A673 (cell line): ENCODE data around the gene MACC1. TPM values are rescaled to one million over a fixed set of nuclear protein-coding genes. Genes with fewer than 3 reads are reported as not detected.

Experiments
- BruUV-seq: library from RNA; stranded (reverse); fragments of 400-500 nt; replicated peaks from 2 replicates; lab custom pipeline; 2021; lab: Mats Ljungman, UMichigan
- CTCF ChIA-PET: fragments of 300-600 bp; sonication (Branson Sonifier 250); formaldehyde crosslinking; loops from one replicate; lab custom pipeline; 2022; ENCODE audit warnings: antibody characterized with exemption; lab: Charles Lee
- POLR2A ChIA-PET: fragments of 300-600 bp; sonication (Branson Sonifier 250); formaldehyde crosslinking; loops from one replicate; lab custom pipeline; 2022; ENCODE audit warnings: antibody characterized with exemption; ENCODE audit not compliant: low non-redundant PET; lab: Charles Lee
- DNase-seq: peaks from one replicate; pipeline ENCODE4 v3.0.0-alpha.2; 2015; ENCODE audit warnings: low spot score
- H3K27ac ChIP-seq: fragments of 200-600 bp; sonication (generic); 2 replicates; pipeline ENCODE4 v1.5.1; 2016; ENCODE audit warnings: mixed run types, low read depth, mild to moderate bottlenecking, mixed read lengths, antibody characterized with exemption, low read length; ENCODE audit not compliant: poor library complexity, severe bottlenecking
- H3K27me3 ChIP-seq: fragments of 200-600 bp; sonication (generic); replicated peaks from 2 replicates; pipeline ENCODE4 v1.6.1; 2017; ENCODE audit warnings: mixed run types, low read depth, mild to moderate bottlenecking, mixed read lengths, antibody characterized with exemption, low read length; ENCODE audit not compliant: insufficient read depth, poor library complexity
- H3K36me3 ChIP-seq: fragments of 200-600 bp; sonication (generic); 2 replicates; pipeline ENCODE4 v1.6.1; 2016; ENCODE audit warnings: mixed run types, mild to moderate bottlenecking, mixed read lengths, antibody characterized with exemption, low read length; ENCODE audit not compliant: insufficient read depth, poor library complexity, severe bottlenecking
- H3K4me1 ChIP-seq: fragments of 200-600 bp; sonication (generic); 2 replicates; pipeline ENCODE4 v1.6.1; 2017; ENCODE audit warnings: mixed run types, mild to moderate bottlenecking, mixed read lengths, antibody characterized with exemption, low read length; ENCODE audit not compliant: insufficient read depth, poor library complexity, severe bottlenecking
- H3K4me3 ChIP-seq: fragments of 200-600 bp; sonication (generic); 2 replicates; pipeline ENCODE4 v1.5.1; 2016; ENCODE audit warnings: low read depth, mixed run types, mild to moderate bottlenecking, mixed read lengths, low read length; ENCODE audit not compliant: poor library complexity, severe bottlenecking
- H3K9me3 ChIP-seq: fragments of 200-600 bp; sonication (generic); 2 replicates; pipeline ENCODE4 v1.6.1; 2016; ENCODE audit warnings: mixed run types, low read depth, mild to moderate bottlenecking, mixed read lengths, antibody characterized with exemption, low read length; ENCODE audit not compliant: poor library complexity, severe bottlenecking
- CTCF ChIP-seq: fragments of 300-800, 200-600 bp; sonication (generic); conservative IDR thresholded peaks from 2 replicates; pipeline ENCODE4 v1.5.1; 2017; ENCODE audit warnings: low read depth, mild to moderate bottlenecking, antibody characterized with exemption, low read length, moderate library complexity, mixed read lengths
- EZH2 ChIP-seq: fragments of 200-600 bp; sonication (generic); IDR thresholded peaks from 2 replicates; pipeline ENCODE4 v1.6.1; 2017; ENCODE audit warnings: borderline replicate concordance, low read depth, mild to moderate bottlenecking, mixed read lengths, antibody characterized with exemption, low read length; ENCODE audit not compliant: poor library complexity, severe bottlenecking
- intact Hi-C: fragments of 100-400 bp; cut with micrococcal nuclease; formaldehyde crosslinking; loops from one replicate; pipeline ENCODE4 v1.10.0; 2022; ENCODE audit not compliant: unreplicated experiment
- total RNA-seq: library from RNA; stranded (reverse); gene quantifications from 2 replicates; pipeline ENCODE4 v1.2.3, GENCODE V29; 2021

Gene MACC1
- total RNA-seq, 1 experiment from 2014 or later: not detected

GRCh38 chr7:20241194-20241910 is 24.2 kb upstream of the MACC1 start:
- no peaks in the 10 kb centered on the region for H3K36me3 ChIP-seq
- peaks cover 11% of the 10 kb centered on the region for H3K4me1 ChIP-seq
- TF ChIP-seq CTCF (no peak), EZH2 (no peak)
- H3K27me3 ChIP-seq: no peaks in the 10 kb centered on the region
- H3K9me3 ChIP-seq: no peaks in the 10 kb centered on the region
- CTCF ChIA-PET: no interaction called here
- H3K4me3 ChIP-seq: no peak overlapping the region
- no peak overlapping the region for H3K27ac ChIP-seq
- POLR2A ChIA-PET: no interaction called here
- BruUV-seq: no TSS peak
- peak; percentile 64 for DNase-seq
- intact Hi-C loops: no loop called here

GRCh38 chr7:20240080-20240926 is 23.1 kb upstream of the MACC1 start:
- intact Hi-C loops: no loop called here
- no peak for TF ChIP-seq EZH2
- no peak for TF ChIP-seq CTCF
- Histone ChIP-seq H3K27me3 (no peaks in the 10 kb centered on the region), H3K4me1 (peaks cover 11% of the 10 kb centered on the region), H3K27ac (no peak overlapping the region), H3K9me3 (no peaks in the 10 kb centered on the region), H3K36me3 (no peaks in the 10 kb centered on the region), H3K4me3 (no peak overlapping the region)
- ChIA-PET CTCF (no interaction called here), POLR2A (no interaction called here)
- BruUV-seq: no TSS peak
- no peak for DNase-seq

DNA sequence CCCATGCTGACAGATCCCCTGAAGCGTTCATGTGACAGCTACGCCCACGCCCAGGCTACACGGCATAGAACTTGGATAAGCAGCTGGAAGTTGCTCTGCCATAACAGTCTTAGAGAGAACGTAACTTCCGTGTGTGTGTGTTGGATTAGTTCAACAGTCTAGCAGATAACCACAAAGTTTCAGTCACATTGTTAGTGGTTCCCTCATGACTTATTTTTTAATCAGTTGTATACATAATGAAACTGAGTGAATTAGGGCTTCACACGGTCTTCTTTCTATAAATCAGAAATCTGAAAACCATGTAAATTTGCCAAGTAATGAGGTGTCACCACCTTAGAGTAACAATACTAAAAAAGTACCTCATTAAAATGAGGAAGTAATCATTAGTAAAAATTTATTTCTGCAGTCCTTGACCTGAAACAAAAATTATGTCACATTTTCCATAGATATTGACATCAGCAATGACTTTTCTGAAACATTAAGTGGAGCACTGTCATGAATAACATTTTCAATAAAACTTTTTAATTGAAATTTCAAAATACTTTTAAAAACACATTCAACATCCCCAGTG is 21.7 kb upstream of the MACC1 start:
- CTCF ChIA-PET: no interaction called here
- TF ChIP-seq EZH2 (no peak), CTCF (no peak)
- Histone ChIP-seq H3K27me3 (no peaks in the 10 kb centered on the region), H3K4me1 (peaks cover 11% of the 10 kb centered on the region), H3K4me3 (no peak overlapping the region), H3K36me3 (no peaks in the 10 kb centered on the region), H3K27ac (no peak overlapping the region), H3K9me3 (no peaks in the 10 kb centered on the region)
- DNase-seq: no peak
- POLR2A ChIA-PET: interaction anchor here (0.6 kb wide), 1 partner anchor 88 kb away, joined by 4 read pairs; no protein-coding TSS in a partner anchor
- intact Hi-C loops: no loop called here
- no TSS peak for BruUV-seq
